ENCODE data around the gene MUC3A.

Gene MUC3A

GRCh38 chr7:100943693-100944092 lies 5.6 kb upstream of the MUC3A start:
- H3K4me1 ChIP-seq (ENCODE audit: control insufficient read depth in 2 of 2, insufficient read depth in 2 of 2, low read length in 2 of 2) = peaks cover 6 to 11% of the 10 kb centered on the region in 2 donors
- no peak overlapping the region for H3K4me3 ChIP-seq (ENCODE audit: low read length in 2 of 2)
- no peak overlapping the region for H3K9ac ChIP-seq (ENCODE audit: low read depth in 1 of 2, low read length in 2 of 2)
- H3K27me3 ChIP-seq (ENCODE audit: control insufficient read depth in 2 of 2, insufficient read depth in 2 of 2, low read length in 2 of 2) = no peaks in the 10 kb centered on the region
- H3K9me3 ChIP-seq (ENCODE audit: control insufficient read depth in 2 of 2, low read length in 2 of 2) = peaks cover 0 to 2% of the 10 kb centered on the region in 2 donors
- no peak overlapping the region for H3K27ac ChIP-seq (ENCODE audit: low read depth in 2 of 2, low read length in 2 of 2)
- H3K36me3 ChIP-seq (ENCODE audit: control insufficient read depth in 2 of 2, insufficient read depth in 2 of 2, low read length in 2 of 2) = no peaks in the 10 kb centered on the region

GRCh38 chr7:100944138-100944537 lies 5.2 kb upstream of the MUC3A start:
- peaks cover 0 to 2% of the 10 kb centered on the region in 2 donors for H3K9me3 ChIP-seq (ENCODE audit: control insufficient read depth in 2 of 2, low read length in 2 of 2)
- H3K4me1 ChIP-seq (ENCODE audit: control insufficient read depth in 2 of 2, insufficient read depth in 2 of 2, low read length in 2 of 2) = peaks cover 6 to 15% of the 10 kb centered on the region in 2 donors
- no peak overlapping the region for H3K27ac ChIP-seq (ENCODE audit: low read depth in 2 of 2, low read length in 2 of 2)
- H3K4me3 ChIP-seq (ENCODE audit: low read length in 2 of 2) = no peak overlapping the region
- peaks cover 0 to 2% of the 10 kb centered on the region in 2 donors for H3K27me3 ChIP-seq (ENCODE audit: control insufficient read depth in 2 of 2, insufficient read depth in 2 of 2, low read length in 2 of 2)
- H3K36me3 ChIP-seq (ENCODE audit: control insufficient read depth in 2 of 2, insufficient read depth in 2 of 2, low read length in 2 of 2) = no peaks in the 10 kb centered on the region
- no peak overlapping the region for H3K9ac ChIP-seq (ENCODE audit: low read depth in 1 of 2, low read length in 2 of 2)

GRCh38 chr7:100946111-100946510 lies 3.2 kb upstream of the MUC3A start:
- H3K27ac ChIP-seq (ENCODE audit: low read depth in 2 of 2, low read length in 2 of 2) = no peak overlapping the region
- peaks cover 12 to 29% of the 10 kb centered on the region in 2 donors for H3K4me1 ChIP-seq (ENCODE audit: control insufficient read depth in 2 of 2, insufficient read depth in 2 of 2, low read length in 2 of 2)
- H3K27me3 ChIP-seq (ENCODE audit: control insufficient read depth in 2 of 2, insufficient read depth in 2 of 2, low read length in 2 of 2) = peaks cover 0 to 3% of the 10 kb centered on the region in 2 donors
- no peaks in the 10 kb centered on the region for H3K9me3 ChIP-seq (ENCODE audit: control insufficient read depth in 2 of 2, low read length in 2 of 2)
- H3K9ac ChIP-seq (ENCODE audit: low read depth in 1 of 2, low read length in 2 of 2) = no peak overlapping the region
- H3K4me3 ChIP-seq (ENCODE audit: low read length in 2 of 2) = no peak overlapping the region
- no peaks in the 10 kb centered on the region for H3K36me3 ChIP-seq (ENCODE audit: control insufficient read depth in 2 of 2, insufficient read depth in 2 of 2, low read length in 2 of 2)

- H3K36me3 ChIP-seq (ENCODE audit: control insufficient read depth in 2 of 2, insufficient read depth in 2 of 2, low read length in 2 of 2) = peaks cover 0 to 3% of the 10 kb centered on the region in 2 donors
- no peak overlapping the region for H3K27ac ChIP-seq (ENCODE audit: low read depth in 2 of 2, low read length in 2 of 2)
- H3K4me1 ChIP-seq (ENCODE audit: control insufficient read depth in 2 of 2, insufficient read depth in 2 of 2, low read length in 2 of 2) = peaks cover 12 to 29% of the 10 kb centered on the region in 2 donors
- H3K9me3 ChIP-seq (ENCODE audit: control insufficient read depth in 2 of 2, low read length in 2 of 2) = no peaks in the 10 kb centered on the region
- H3K4me3 ChIP-seq (ENCODE audit: low read length in 2 of 2) = no peak overlapping the region
- no peak overlapping the region for H3K9ac ChIP-seq (ENCODE audit: low read depth in 1 of 2, low read length in 2 of 2)
- H3K27me3 ChIP-seq (ENCODE audit: control insufficient read depth in 2 of 2, insufficient read depth in 2 of 2, low read length in 2 of 2) = peaks cover 0 to 3% of the 10 kb centered on the region in 2 donors
Measured at GRCh38 chr7:100946766-100947365, 2.5 kb upstream of the MUC3A start.

- H3K4me3 ChIP-seq (ENCODE audit: low read length in 2 of 2) = no peak overlapping the region
- H3K4me1 ChIP-seq (ENCODE audit: control insufficient read depth in 2 of 2, insufficient read depth in 2 of 2, low read length in 2 of 2) = peaks cover 10 to 23% of the 10 kb centered on the region in 2 donors
- peaks cover 3% of the 10 kb centered on the region in 2 donors for H3K36me3 ChIP-seq (ENCODE audit: control insufficient read depth in 2 of 2, insufficient read depth in 2 of 2, low read length in 2 of 2)
- H3K9me3 ChIP-seq (ENCODE audit: control insufficient read depth in 2 of 2, low read length in 2 of 2) = no peaks in the 10 kb centered on the region
- peaks cover 0 to 3% of the 10 kb centered on the region in 2 donors for H3K27me3 ChIP-seq (ENCODE audit: control insufficient read depth in 2 of 2, insufficient read depth in 2 of 2, low read length in 2 of 2)
- no peak overlapping the region for H3K9ac ChIP-seq (ENCODE audit: low read depth in 1 of 2, low read length in 2 of 2)
- no peak overlapping the region for H3K27ac ChIP-seq (ENCODE audit: low read depth in 2 of 2, low read length in 2 of 2)
Measured at GRCh38 chr7:100947792-100948191, 1.5 kb upstream of the MUC3A start.

GRCh38 chr7:100949933-100950443 lies 654 bp downstream of the MUC3A start:
- Histone ChIP-seq H3K9ac (ENCODE audit: low read depth in 1 of 2, low read length in 2 of 2) (peak overlapping the region in 1 of 2 donors; percentile 61), H3K27ac (ENCODE audit: low read depth in 2 of 2, low read length in 2 of 2) (peak overlapping the region; percentile 63 to 65), H3K4me3 (ENCODE audit: low read length in 2 of 2) (peak overlapping the region; percentile 52 to 56), H3K4me1 (ENCODE audit: control insufficient read depth in 2 of 2, insufficient read depth in 2 of 2, low read length in 2 of 2) (peaks cover 6 to 19% of the 10 kb centered on the region in 2 donors), H3K36me3 (ENCODE audit: control insufficient read depth in 2 of 2, insufficient read depth in 2 of 2, low read length in 2 of 2) (peaks cover 3 to 4% of the 10 kb centered on the region in 2 donors), H3K9me3 (ENCODE audit: control insufficient read depth in 2 of 2, low read length in 2 of 2) (no peaks in the 10 kb centered on the region), H3K27me3 (ENCODE audit: control insufficient read depth in 2 of 2, insufficient read depth in 2 of 2, low read length in 2 of 2) (peaks cover 0 to 3% of the 10 kb centered on the region in 2 donors)

GRCh38 chr7:100951172-100951571 lies 1.8 kb downstream of the MUC3A start:
- no peak overlapping the region for H3K4me3 ChIP-seq (ENCODE audit: low read length in 2 of 2)
- peaks cover 0 to 3% of the 10 kb centered on the region in 2 donors for H3K27me3 ChIP-seq (ENCODE audit: control insufficient read depth in 2 of 2, insufficient read depth in 2 of 2, low read length in 2 of 2)
- no peaks in the 10 kb centered on the region for H3K9me3 ChIP-seq (ENCODE audit: control insufficient read depth in 2 of 2, low read length in 2 of 2)
- no peak overlapping the region for H3K27ac ChIP-seq (ENCODE audit: low read depth in 2 of 2, low read length in 2 of 2)
- H3K9ac ChIP-seq (ENCODE audit: low read depth in 1 of 2, low read length in 2 of 2) = no peak overlapping the region
- H3K36me3 ChIP-seq (ENCODE audit: control insufficient read depth in 2 of 2, insufficient read depth in 2 of 2, low read length in 2 of 2) = peaks cover 3 to 6% of the 10 kb centered on the region in 2 donors
- H3K4me1 ChIP-seq (ENCODE audit: control insufficient read depth in 2 of 2, insufficient read depth in 2 of 2, low read length in 2 of 2) = peaks cover 6 to 19% of the 10 kb centered on the region in 2 donors

GRCh38 chr7:100951888-100952560 lies 2.7 kb downstream of the MUC3A start:
- no peak overlapping the region for H3K4me3 ChIP-seq (ENCODE audit: low read length in 2 of 2)
- no peak overlapping the region for H3K27ac ChIP-seq (ENCODE audit: low read depth in 2 of 2, low read length in 2 of 2)
- peaks cover 0 to 3% of the 10 kb centered on the region in 2 donors for H3K27me3 ChIP-seq (ENCODE audit: control insufficient read depth in 2 of 2, insufficient read depth in 2 of 2, low read length in 2 of 2)
- H3K4me1 ChIP-seq (ENCODE audit: control insufficient read depth in 2 of 2, insufficient read depth in 2 of 2, low read length in 2 of 2) = peaks cover 6 to 19% of the 10 kb centered on the region in 2 donors
- no peaks in the 10 kb centered on the region for H3K9me3 ChIP-seq (ENCODE audit: control insufficient read depth in 2 of 2, low read length in 2 of 2)
- H3K36me3 ChIP-seq (ENCODE audit: control insufficient read depth in 2 of 2, insufficient read depth in 2 of 2, low read length in 2 of 2) = peaks cover 3 to 6% of the 10 kb centered on the region in 2 donors
- H3K9ac ChIP-seq (ENCODE audit: low read depth in 1 of 2, low read length in 2 of 2) = no peak overlapping the region

GRCh38 chr7:100952641-100953040 lies 3.3 kb downstream of the MUC3A start:
- no peak overlapping the region for H3K4me3 ChIP-seq (ENCODE audit: low read length in 2 of 2)
- peaks cover 0 to 3% of the 10 kb centered on the region in 2 donors for H3K27me3 ChIP-seq (ENCODE audit: control insufficient read depth in 2 of 2, insufficient read depth in 2 of 2, low read length in 2 of 2)
- H3K9me3 ChIP-seq (ENCODE audit: control insufficient read depth in 2 of 2, low read length in 2 of 2) = no peaks in the 10 kb centered on the region

GRCh38 chr7:100957832-100958421 lies 8.6 kb downstream of the MUC3A start:
- no peak overlapping the region for H3K9ac ChIP-seq (ENCODE audit: low read depth in 1 of 2, low read length in 2 of 2)
- H3K4me1 ChIP-seq (ENCODE audit: control insufficient read depth in 2 of 2, insufficient read depth in 2 of 2, low read length in 2 of 2) = no peaks in the 10 kb centered on the region
- no peak overlapping the region for H3K27ac ChIP-seq (ENCODE audit: low read depth in 2 of 2, low read length in 2 of 2)
- H3K27me3 ChIP-seq (ENCODE audit: control insufficient read depth in 2 of 2, insufficient read depth in 2 of 2, low read length in 2 of 2) = no peaks in the 10 kb centered on the region
- no peak overlapping the region for H3K4me3 ChIP-seq (ENCODE audit: low read length in 2 of 2)
- H3K36me3 ChIP-seq (ENCODE audit: control insufficient read depth in 2 of 2, insufficient read depth in 2 of 2, low read length in 2 of 2) = peaks cover 7 to 25% of the 10 kb centered on the region in 2 donors
- H3K9me3 ChIP-seq (ENCODE audit: control insufficient read depth in 2 of 2, low read length in 2 of 2) = no peaks in the 10 kb centered on the region

More at GRCh38 chr7:100952641-100953040, 3.3 kb downstream of the MUC3A start:
- H3K4me1 ChIP-seq (ENCODE audit: control insufficient read depth in 2 of 2, insufficient read depth in 2 of 2, low read length in 2 of 2) = peaks cover 6 to 19% of the 10 kb centered on the region in 2 donors
- H3K9ac ChIP-seq (ENCODE audit: low read depth in 1 of 2, low read length in 2 of 2) = no peak overlapping the region
- H3K36me3 ChIP-seq (ENCODE audit: control insufficient read depth in 2 of 2, insufficient read depth in 2 of 2, low read length in 2 of 2) = peaks cover 3 to 6% of the 10 kb centered on the region in 2 donors
- H3K27ac ChIP-seq (ENCODE audit: low read depth in 2 of 2, low read length in 2 of 2) = no peak overlapping the region
